Stromal cell of bone marrow (primary cell): ENCODE measurements around the gene C4orf50.

Source experiments
- DNase-seq: peaks from one replicate; pipeline ENCODE4 v3.0.0-alpha.2; 2012; ENCODE audit warnings: low read depth

C4orf50 gene

DNA sequence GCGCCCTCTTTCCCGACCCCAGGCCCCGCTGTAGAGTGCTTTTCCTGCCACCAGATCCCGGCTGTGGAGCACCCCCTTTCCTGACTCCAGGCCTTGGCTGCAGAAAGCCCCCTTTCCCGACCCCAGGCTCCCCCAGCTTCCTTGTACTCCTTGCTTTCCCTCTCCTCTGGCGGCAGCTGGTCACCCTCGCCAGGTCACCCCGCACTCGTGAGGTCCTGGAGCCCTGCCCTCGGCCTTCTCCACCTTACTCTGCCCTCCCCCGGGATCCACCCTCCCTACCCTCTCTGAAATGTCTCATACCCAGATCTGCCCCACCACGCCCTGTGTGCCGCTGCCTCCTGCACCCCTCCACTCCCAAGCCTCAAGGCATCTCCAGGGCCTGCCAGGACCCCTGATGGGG lies 25.0 kb upstream of the C4orf50 start:
- DNase-seq = no peak

DNA sequence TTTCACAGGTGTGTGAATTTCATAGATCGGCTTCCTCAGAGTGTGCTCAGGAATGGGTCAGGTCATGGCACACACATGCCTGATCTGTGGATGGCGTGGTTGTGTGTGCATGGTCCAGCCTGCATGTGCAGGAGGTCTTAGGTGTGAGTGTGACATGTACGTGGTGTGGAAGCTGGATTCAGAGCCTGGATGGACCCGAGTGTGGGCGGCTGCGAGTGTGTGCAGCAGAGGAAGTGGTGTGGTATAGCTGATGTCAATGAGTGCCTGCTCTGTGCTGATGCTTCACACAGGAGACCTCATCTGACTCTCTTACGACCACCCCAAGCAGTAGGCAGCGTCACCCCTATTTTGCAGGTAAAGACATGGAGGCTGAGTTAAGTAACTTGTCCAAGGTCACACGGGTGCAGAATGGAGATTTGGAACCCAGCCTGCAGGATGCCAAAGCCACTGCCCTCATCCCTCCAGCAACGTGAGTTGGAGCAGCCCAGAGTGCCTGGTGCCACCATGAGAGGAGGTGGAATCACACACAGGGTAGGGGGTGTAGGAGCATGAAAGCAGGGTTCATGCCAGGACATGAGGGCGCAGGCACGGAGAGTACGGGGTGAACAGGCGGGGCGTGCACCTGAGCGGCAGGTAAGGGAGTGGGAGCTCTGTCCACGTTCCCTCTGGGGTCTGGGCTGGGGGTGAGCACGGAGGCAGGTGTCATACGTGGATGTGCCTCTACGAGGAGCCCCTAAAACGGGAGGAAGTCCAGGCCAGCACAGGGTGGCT lies 24.2 kb upstream of the C4orf50 start:
- DNase-seq = no peak

DNA sequence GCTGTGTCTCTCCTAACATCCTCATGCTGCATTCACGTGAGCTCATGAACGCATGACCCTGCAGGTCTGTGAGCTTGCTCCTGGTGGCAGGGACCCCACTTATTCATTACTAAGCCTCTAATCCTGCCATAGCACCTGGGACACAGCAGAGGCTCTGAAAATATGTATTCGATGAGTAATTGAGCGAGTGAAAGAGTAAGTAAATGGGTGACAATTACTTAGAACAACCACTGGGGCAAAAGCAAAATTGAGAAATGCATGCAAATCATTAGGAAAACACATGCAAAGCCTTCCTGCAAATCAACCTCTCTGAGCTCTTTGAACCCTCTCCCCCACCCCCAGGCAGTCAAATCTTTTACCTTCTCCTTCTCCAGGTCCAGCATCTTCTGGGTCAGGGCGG lies 23.6 kb upstream of the C4orf50 start:
- no peak for DNase-seq

DNA sequence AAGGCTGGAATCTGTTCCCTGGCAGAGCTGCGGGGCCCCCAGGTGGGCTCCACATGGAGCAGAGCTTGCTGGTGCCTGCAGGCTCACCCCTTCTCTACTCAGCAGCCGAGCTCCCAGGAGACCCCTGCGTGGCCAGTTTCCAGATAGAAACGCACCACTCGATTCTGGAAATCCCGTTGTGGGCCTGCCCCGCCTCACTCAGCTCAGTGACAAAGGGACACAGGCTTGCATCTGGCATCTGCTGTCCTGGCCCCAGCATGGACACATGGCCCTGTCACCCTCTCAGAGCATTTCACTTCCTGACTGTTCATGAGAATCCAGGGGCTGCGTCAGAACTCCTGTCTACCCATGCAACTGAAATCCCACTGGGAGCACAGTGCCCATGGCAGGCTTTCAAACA lies 20.5 kb upstream of the C4orf50 start:
- DNase-seq = no peak

DNA sequence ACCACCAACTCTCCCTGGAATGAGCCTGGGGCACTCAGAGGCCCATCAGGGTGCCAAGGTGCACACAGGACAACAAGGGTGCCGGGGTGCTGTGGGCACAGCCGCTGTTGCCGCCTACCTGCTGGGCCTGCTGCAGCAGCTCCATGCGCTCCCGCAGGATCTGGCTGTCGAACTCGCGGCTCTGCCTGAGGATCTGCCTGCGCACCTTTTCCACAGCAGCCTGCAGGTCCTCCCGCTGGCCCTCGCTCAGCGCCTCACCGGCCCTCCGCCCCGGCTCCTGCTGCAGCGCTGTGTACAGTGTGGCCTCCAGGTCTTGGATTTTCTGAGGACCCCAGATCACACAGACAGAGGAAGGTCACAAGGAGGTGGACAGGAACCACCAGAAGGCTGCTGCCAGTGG lies 17.6 kb upstream of the C4orf50 start:
- DNase-seq = no peak

DNA sequence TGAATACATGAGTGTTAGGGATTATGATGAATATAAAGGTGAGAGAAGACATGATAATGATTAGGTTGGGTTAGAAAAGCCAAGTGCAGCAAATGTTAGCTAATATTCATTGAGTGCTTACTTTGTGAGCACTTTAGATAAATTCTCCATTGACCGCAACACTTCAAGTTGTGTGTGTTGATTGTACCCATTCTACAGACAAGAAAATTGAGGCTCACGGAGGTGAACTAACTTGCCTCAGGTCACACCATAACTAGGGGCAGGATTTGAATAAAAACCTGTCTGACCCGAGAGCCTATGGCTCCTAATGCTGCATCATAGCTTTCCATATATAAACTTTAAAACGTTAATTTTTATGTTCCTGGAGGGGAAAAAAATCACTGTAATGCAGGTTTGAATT lies 15.2 kb upstream of the C4orf50 start:
- DNase-seq = no peak

DNA sequence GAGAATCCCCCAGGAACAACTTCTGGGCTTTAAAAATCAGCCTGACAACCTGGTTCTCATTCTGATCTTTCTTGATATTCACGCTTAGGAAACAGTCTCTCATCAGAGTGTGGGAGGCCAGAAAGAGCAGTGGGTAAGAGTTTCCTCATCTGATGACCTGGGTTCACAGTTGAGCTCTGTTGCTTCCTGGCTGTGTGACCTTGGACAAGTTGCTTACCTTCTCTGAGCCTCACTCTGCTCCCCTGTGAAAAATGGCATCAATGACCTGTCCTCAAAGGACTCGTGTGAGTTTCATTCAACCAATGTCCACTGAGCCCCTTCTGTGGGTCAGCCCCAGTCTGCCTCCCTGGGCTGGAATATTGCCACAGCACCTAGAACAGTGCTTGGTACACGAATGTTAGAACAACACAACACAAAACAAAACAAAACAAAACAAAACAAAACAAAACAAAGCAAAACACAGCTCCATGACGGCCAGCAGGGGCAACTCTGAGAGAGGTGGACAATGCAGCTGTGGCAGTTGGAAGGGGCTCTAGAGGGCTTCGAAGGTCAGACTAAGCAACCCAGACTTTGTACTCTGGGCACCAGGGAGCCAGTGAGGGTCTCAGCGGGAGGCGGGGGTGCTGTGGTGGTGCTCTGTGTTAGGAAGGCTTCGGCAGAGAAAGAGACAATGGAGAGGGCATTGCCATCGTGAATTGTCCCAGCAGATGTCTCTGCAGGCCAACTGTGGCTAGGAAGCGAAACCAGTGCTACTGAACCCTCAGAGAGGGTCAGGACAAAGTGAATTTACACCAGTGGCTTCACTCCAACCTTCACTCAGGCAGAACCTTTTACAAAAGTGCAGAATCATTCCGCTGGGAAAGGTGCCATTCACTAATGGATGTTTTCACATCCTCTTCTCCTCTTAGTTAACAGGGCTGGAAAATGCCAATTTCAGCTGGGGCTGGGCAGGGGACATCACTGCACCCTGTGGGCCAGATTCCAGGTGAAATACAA lies 14.3 kb upstream of the C4orf50 start:
- no peak for DNase-seq

DNA sequence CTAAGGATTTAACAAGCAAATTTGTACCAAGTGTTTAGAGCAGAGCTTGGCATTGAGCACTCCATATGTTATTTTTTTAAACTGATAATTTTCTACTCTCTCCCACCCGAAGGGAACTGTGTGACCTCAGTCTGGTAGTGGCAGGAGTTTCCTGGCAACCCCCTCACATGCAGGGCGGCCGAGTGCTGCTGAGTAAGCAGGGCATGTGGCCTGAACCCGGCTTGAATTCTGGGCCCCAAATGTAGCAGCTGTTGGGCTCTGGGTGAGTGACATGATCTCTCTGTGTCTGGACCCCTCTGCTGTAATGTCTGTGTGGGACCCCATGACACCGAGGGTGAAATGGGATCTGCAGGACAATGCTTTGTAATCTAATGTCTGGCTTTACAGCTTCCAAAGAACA lies 13.6 kb upstream of the C4orf50 start:
- DNase-seq = no peak

DNA sequence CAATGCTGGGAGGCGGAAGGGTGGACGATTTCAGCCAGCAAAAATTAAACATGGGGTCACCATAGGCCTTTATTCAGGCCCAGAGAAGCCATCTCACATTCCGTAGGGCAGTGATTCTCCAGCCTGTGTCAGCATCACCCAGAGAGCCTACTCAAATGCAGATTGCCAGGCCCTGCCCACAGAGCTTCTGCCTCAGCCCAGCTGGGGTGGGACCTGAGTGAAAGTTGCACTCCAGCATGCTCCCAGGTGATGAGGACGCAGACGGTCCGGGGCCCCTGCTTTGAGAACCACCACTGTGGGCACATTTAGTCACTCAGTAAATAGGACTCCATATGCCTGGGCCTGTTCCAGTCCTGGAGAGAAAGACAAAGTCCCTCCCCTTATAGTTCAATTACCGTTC lies 12.4 kb upstream of the C4orf50 start:
- no peak for DNase-seq

DNA sequence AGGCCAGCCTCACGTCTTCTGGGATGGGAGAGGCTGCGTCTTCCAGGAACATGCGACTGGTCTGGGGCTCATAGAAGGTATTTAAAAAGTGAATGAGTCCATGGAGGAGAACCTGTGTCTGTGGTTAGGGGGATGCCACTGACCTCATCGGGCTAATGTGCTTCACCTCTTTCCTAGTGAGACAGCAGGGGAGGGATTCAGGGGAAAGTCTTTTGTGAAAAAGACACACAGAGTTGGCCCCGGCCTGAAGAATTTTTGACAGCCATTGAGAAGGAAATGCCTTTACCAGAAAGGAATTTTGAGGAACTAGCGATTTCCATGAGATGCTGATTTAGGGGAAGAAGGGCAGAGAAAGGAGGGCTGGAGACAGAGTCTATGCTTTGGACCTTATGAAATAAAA lies 11.0 kb upstream of the C4orf50 start:
- no peak for DNase-seq

DNA sequence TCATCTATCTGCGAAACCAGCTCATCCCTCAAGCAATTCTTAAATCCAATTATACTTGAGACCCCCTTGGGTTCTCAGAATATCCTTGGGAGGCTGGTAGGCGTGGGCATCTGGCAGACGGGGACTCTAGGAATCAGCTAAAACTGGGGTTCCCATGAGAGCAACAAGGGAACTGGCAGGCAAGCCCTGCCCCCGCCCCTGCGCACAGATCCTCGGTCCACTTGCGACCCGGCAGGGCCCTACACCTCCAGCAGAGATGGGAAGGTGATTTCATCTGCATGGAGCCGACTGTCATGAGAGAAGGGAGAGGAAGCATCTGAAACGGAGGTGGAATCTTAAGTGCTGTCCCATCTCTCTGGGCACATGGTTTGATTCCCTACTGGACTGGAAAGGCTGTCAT lies 9.9 kb upstream of the C4orf50 start:
- no peak for DNase-seq

DNA sequence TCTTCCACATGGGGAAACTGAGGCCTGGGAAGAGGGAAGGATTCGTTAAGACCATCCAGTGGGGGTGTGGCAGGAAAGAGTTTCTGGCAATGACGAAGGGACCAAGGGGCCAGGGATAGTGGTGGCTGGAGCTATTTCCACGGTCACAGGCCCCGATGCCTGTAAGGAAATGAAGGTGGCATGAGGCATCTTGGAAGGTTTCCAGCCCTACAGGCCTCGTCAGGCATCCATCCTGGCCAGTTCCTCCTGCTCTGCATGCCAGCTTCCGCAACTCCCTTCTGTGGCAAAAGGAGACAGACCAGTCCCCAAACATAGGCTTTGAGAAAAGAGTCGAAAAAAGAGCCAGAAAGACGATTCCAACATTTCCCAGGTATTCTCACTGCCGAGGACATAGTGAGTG lies 9.2 kb upstream of the C4orf50 start:
- DNase-seq = no peak

DNA sequence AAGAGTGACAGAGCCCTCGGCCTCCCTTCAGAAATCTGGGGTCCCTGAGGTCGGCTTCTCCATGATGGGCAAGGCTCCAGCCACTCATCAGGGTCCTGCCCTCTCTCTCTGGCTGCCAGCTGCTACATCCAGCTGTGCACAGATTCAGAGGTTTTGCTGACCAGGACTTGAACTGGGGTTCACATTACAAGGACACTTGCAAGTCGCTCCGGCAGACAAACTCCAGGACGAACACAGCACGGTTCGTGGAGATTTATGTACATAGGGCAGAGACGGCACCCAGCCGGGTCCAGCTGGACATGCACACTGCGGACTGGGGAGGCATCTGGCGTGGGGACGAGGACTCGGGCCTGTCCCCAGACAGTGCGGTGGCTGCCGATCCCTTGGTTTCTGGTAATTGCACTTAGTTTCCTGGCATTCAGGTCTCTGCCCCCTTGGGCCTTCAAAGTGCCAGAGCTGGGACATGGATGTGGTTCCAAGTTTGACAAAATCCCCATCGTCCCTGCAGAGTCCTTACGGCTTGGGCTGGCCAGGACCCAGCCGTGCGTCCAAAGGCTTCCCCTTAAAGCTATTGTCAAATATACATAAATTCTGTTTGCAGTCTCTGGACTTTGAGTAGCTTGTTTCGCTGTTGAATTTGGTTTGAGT lies 6.2 kb upstream of the C4orf50 start:
- no peak for DNase-seq

DNA sequence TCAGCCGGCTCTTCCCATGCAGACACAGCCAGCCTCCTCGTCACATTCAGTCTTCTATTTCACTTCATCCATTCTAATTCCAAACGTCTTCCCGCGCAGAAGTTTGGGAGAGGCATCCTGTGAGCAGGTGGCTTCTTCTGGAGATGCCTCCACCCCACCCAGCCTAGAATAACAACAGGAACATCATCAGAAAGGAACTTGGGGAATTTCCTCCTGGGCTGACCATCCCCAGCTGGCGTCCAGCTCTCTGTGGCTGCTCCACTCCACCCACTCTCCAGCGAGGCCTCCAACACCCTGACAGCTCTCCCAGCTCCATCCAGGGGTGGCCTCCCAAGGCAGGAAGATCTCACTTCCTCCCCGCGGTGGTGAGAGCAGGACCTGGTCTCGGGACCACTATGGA lies 5.5 kb upstream of the C4orf50 start:
- no peak for DNase-seq

DNA sequence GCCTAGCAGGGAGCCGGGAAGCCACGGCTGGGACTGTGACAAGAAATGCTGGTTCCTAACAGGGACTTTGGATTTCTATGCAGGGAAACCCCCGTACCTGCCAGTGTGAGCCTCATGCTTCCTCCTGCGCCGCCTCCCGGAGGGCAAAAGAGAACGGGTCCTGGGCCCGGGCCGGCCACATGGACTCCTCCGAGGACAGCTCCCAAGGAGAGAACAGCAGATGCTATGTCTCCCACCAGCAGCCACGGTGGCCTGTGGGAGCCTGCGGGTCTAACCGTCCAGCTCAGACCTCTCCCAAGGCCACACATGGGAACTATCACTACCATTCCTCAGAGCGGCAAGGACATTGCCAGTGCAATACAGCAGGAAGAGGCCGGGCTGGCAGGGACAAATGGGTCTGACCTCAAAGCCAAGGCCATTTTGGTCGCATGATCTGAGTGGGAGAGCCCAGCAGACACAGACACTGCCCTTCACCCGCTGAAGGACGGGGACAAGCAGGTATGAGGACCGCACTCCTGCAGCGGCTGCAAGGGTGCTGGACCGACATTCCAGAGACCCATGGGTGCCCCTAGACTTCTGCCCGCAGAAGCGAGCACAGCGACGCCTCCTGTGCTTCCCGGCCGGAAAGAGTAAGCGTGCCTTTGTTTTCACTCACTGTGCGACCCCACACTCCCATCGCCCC lies 4.5 kb upstream of the C4orf50 start:
- DNase-seq = no peak

DNA sequence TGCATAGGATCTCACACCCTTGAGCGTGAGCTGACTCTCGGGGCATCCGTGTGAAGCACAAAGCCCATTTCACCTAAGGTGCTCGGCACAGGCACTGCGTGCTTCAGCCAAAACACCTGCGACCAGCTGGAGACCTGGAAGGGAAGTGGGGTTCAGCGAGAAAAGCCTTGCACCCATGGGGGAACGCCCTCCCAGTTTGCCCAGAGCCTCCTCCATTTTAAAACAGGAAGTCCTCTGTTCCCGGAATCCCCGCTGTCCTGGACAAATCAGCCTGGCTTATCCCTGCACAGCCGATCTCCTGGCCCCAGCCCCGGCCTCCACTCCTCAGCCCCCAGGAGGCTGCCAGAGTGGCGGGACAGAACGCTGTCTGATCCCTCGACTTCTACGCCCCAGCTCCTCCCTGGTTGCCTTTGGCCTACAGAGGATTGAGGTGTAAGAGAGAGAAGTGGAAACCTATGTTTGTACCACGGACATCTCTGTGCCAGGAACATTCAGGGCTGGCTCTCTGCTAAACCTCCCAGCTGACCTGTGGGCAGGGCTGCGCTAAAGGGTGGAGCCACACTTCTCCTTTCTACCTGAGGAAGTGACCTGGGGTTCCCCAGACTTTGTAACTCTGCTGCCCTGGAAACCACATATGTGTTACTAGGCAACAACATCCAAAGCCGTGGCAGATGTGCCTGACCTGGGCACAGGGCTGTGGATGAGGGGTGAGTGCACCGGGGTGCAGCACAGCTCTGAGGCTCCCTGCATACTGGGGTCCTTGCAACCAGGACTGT lies 3.8 kb upstream of the C4orf50 start:
- no peak for DNase-seq

DNA sequence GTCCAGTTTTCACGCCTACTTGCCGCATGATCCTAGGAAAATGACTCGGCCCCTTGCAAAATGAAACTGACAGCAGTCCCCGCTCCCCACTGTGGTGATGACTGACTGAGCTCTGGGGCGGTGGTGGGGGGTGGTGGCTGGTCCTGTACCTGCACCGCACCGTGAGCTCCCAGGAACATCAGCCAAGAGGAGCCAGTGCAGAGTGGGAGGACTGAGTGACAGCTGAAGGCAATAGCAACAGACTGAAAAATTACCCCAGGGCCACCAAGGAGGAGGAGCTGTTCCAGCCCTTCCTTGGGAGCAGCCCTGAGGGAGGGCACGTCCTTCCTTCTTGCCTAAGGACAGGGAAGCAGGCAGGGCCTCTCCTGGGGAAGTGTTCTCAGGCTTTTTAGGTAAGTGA lies 2.4 kb upstream of the C4orf50 start:
- DNase-seq = no peak

DNA sequence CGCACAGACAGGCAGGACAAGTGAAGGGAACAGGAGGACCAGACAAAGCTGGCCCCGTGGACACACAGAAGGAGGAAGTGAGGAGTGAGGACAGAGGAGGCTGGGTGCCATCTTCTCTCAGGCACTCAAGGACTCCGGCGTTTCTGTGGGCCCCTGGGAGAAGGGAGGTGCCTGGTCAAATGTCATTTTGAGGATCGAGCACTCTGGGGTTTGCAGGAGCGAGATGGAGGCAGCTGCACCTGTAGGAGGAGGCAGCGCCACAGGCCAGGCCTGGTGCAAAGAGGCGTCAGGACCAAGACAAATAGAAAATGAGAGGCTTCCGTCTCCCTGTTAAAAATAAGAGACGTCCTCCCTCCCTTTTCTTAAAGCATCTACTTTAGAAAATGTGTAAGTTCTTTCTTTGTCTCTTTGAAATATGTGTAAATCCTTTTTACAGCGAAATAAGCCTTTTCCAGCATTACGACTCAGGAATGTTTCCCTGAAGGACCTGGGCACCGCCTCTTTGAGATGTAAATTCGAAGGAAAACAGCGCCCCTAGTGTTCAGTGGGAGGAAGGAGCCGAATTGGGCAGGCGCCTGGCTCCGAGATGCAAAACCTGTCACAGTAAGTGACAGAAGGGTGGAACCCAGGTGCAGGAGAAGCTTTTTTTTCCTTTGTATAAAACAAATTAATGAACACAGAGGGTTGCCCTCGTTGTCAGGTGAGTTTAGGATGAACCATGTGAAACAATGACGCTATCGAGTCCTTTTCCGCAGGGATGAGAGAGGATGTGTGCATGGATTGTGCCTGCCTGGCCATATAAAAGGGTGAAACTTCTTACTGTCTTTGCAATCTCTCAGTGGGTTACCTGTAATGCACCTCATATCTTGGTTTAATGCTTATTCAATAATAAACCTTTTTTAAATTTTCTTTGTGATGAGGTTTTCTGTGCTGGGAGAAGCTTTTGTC lies 1.4 kb upstream of the C4orf50 start:
- DNase-seq = peak; percentile 7

DNA sequence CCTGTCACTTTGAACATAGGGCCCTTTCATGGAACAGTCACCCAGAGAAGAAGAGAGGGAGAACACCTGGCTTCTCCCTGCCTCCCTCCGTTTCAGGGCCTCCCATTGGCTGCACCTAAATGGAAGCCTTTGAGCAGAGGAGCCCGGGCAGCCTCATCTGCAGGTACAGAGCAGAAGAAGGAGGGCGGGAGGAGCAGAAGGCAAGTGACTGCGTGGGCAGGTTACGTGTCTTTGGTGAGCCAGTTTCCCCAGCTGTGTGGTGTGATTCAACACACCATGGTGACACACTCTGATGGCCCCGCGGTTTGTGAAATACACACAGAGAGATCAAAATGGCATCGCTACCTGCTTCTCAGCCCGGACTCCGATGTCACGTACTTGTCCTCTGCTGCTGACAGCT lies 431 bp downstream of the C4orf50 start:
- no peak for DNase-seq

DNA sequence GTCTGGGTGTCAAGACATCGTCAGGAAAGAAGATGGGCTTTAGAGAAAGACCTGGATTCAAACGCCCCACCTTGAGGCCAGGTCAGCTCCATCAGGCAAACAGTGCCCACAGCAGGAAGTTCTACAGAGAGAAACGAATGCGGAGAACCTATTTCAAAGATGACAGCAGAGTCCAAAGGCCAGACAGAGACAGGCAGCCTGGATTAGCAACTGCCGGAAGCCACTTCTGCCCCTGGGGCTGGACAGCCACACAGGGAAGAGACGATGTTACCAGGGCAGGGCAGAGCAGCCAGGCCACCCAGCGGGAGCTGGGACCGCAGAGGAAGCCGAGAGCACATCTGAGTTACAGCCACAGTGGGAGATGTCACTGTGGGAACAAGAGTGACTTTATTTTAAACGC lies 1.2 kb downstream of the C4orf50 start:
- DNase-seq = no peak
